ENCODE results near the gene EXOSC1. TPM values are rescaled to one million over a fixed set of nuclear protein-coding genes. Genes with fewer than 3 reads are reported as not detected.
"Not testable (repeated sequence)": the region's sequence is repeated elsewhere in the genome, so short reads cannot be mapped to it uniquely, and the experiment has no call there.

EXOSC1 gene
- total and polyA plus RNA-seq, 2 donors (not counting 1 experiment from before 2014, with no cell fraction given): 32.2 to 44.5 TPM

DNA sequence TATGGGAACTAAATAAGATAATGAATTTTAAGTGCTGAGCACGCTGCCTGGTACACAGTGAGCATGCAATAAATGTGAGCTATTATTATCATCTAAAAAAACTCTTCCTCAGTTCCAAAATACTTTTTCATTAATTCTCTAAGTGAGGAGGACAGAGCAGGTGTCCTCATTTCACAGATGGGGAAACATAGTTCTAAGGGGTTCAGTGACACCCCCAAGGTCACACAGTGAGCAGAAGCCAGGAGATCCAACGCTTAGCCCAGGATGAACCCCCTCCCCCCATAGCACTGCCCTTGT is 37.9 kb downstream of the EXOSC1 start:
- 100% methylated on average over 1 of the region's 2 CpGs for WGBS (ENCODE audit: insufficient coverage)
- Histone ChIP-seq H3K4me1 (ENCODE audit: control insufficient read depth in 2 of 2, insufficient read depth in 2 of 2, low read length in 2 of 2) (peaks cover 0 to 12% of the 10 kb centered on the region in 2 donors), H3K79me2 (ENCODE audit: control insufficient read depth, insufficient read depth, low read length) (no peaks in the 10 kb centered on the region), H4K20me1 (ENCODE audit: control insufficient read depth, insufficient read depth, low read length, poor library complexity, severe bottlenecking) (no peaks in the 10 kb centered on the region), H2AFZ (ENCODE audit: insufficient read depth, low read depth, low read length, poor library complexity, severe bottlenecking) (no peak overlapping the region), H3K27ac (ENCODE audit: low read length in 2 of 2) (no peak overlapping the region), H3K36me3 (replicated peaks in 1 of 2; ENCODE audit: control extremely low read depth in 1 of 2, control insufficient read depth in 1 of 2, extremely low read depth in 1 of 2, insufficient read depth in 2 of 2, low read length in 1 of 2) (no peaks in the 10 kb centered on the region), H3K9me3 (ENCODE audit: control extremely low read depth in 1 of 3, control insufficient read depth in 2 of 3, insufficient read depth in 1 of 3, low read length in 2 of 3) (no peaks in the 10 kb centered on the region), H3K4me2 (replicated peaks; ENCODE audit: low read depth, low read length, poor library complexity, severe bottlenecking) (peak overlapping the region; percentile 73), H3K9ac (ENCODE audit: low read length) (no peak overlapping the region), H3K27me3 (replicated peaks in 1 of 4; ENCODE audit: control extremely low read depth in 1 of 4, control insufficient read depth in 3 of 4, insufficient read depth in 4 of 4, low read length in 3 of 4) (no peaks in the 10 kb centered on the region), H3K4me3 (ENCODE audit: control extremely low read depth in 1 of 5, extremely low read depth in 1 of 5, insufficient read depth in 1 of 5, low read depth in 2 of 5, low read length in 4 of 5) (no peak overlapping the region)
- H3K27me3 Mint-ChIP-seq: no peaks in the 10 kb centered on the region
- no peak overlapping the region for H3K4me3 Mint-ChIP-seq
- ChIA-PET CTCF (interaction anchor here (0.7 to 5.5 kb wide), 4 partner anchors 11 to 145 kb away, joined by 3 to 29 read pairs (median 16); no protein-coding TSS in a partner anchor), POLR2A (no interaction called here)
- TF ChIP-seq EZH2 (IDR thresholded peaks at IDR 0.05; ENCODE audit: borderline replicate concordance, insufficient read depth, low read depth, low read length, poor library complexity, severe bottlenecking): no peak
- TF ChIP-seq, protein P1, sequence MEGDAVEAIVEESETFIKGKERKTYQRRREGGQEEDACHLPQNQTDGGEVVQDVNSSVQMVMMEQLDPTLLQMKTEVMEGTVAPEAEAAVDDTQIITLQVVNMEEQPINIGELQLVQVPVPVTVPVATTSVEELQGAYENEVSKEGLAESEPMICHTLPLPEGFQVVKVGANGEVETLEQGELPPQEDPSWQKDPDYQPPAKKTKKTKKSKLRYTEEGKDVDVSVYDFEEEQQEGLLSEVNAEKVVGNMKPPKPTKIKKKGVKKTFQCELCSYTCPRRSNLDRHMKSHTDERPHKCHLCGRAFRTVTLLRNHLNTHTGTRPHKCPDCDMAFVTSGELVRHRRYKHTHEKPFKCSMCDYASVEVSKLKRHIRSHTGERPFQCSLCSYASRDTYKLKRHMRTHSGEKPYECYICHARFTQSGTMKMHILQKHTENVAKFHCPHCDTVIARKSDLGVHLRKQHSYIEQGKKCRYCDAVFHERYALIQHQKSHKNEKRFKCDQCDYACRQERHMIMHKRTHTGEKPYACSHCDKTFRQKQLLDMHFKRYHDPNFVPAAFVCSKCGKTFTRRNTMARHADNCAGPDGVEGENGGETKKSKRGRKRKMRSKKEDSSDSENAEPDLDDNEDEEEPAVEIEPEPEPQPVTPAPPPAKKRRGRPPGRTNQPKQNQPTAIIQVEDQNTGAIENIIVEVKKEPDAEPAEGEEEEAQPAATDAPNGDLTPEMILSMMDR (IDR thresholded peaks at IDR 0.05): no peak
- DNase-seq: no peak
- no peak for ATAC-seq (ENCODE audit: low read depth)
- H3K27ac Mint-ChIP-seq: no peak overlapping the region
- no peaks in the 10 kb centered on the region for H3K9me3 Mint-ChIP-seq (ENCODE audit: insufficient read depth)
- peaks cover 12% of the 10 kb centered on the region for H3K4me1 Mint-ChIP-seq
- intact Hi-C loops (cut with micrococcal nuclease): loop anchor here (1.0 to 2.0 kb wide), 4 partner anchors 18 to 323 kb away; partner anchors contain the start of genes EXOSC1, PGAM1 and ZDHHC16

DNA sequence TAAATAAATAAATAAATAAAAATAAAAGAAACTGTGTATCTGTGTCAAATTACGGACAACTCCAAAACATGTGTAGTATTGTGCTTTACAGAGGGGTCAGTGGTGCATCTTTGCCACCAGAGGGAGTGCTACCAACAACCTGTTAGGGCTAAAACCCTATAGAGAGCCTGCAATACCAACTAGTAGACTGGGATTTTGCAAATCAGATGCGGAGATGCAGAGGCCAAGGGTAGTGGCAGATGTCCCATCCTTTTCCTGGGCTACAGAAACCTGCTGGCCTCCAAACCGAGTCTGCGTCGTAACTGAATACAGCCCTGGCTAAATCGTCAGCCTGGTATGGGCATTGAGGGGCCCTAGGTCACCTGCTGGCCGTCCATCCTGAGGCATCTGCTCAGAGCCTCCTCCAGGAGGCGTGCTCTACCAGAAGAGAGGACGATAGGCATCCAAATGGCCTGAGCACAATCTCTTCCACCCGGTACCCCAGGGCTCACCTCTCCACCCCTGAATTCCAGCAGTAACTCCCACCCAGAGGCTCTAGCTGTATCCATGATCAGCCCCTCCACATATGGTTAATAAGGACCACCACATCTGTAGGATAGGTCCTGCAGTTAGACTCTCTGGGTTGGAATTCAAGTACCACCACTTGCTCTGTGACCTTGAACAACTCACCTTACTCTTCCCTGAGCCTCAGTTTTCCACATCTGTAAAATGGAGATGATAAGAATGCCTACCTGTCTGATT is 38.4 kb downstream of the EXOSC1 start:
- ATAC-seq (ENCODE audit: low read depth) (peak; percentile 96), DNase-seq (peak; percentile 83)
- Histone ChIP-seq H4K20me1 (ENCODE audit: control insufficient read depth, insufficient read depth, low read length, poor library complexity, severe bottlenecking) (no peaks in the 10 kb centered on the region), H3K79me2 (ENCODE audit: control insufficient read depth, insufficient read depth, low read length) (no peaks in the 10 kb centered on the region), H3K4me3 (ENCODE audit: control extremely low read depth in 1 of 5, extremely low read depth in 1 of 5, insufficient read depth in 1 of 5, low read depth in 2 of 5, low read length in 4 of 5) (peak overlapping the region in 2 of 5 experiments; percentile 38), H3K9ac (ENCODE audit: low read length) (peak overlapping the region; percentile 37), H3K27me3 (replicated peaks in 1 of 4; ENCODE audit: control extremely low read depth in 1 of 4, control insufficient read depth in 3 of 4, insufficient read depth in 4 of 4, low read length in 3 of 4) (no peaks in the 10 kb centered on the region), H3K27ac (ENCODE audit: low read length in 2 of 2) (no peak overlapping the region), H3K9me3 (ENCODE audit: control extremely low read depth in 1 of 3, control insufficient read depth in 2 of 3, insufficient read depth in 1 of 3, low read length in 2 of 3) (no peaks in the 10 kb centered on the region), H3K4me2 (replicated peaks; ENCODE audit: low read depth, low read length, poor library complexity, severe bottlenecking) (peak overlapping the region; percentile 73), H3K4me1 (ENCODE audit: control insufficient read depth in 2 of 2, insufficient read depth in 2 of 2, low read length in 2 of 2) (peaks cover 0 to 12% of the 10 kb centered on the region in 2 donors), H2AFZ (ENCODE audit: insufficient read depth, low read depth, low read length, poor library complexity, severe bottlenecking) (peak overlapping the region; percentile 77), H3K36me3 (replicated peaks in 1 of 2; ENCODE audit: control extremely low read depth in 1 of 2, control insufficient read depth in 1 of 2, extremely low read depth in 1 of 2, insufficient read depth in 2 of 2, low read length in 1 of 2) (no peaks in the 10 kb centered on the region)
- 9% methylated on average over 7 of the region's 10 CpGs for WGBS (ENCODE audit: insufficient coverage)
- H3K27me3 Mint-ChIP-seq: no peaks in the 10 kb centered on the region
- TF ChIP-seq EZH2 (IDR thresholded peaks at IDR 0.05; ENCODE audit: borderline replicate concordance, insufficient read depth, low read depth, low read length, poor library complexity, severe bottlenecking): no peak
- TF ChIP-seq, protein P1 (IDR thresholded peaks at IDR 0.05): peak; percentile 85
- peak overlapping the region; percentile 66 for H3K4me3 Mint-ChIP-seq
- ChIA-PET POLR2A (no interaction called here), CTCF (interaction anchor here (0.6 to 5.5 kb wide), 8 partner anchors 8 to 145 kb away, joined by 3 to 29 read pairs (median 5); no protein-coding TSS in a partner anchor)
- H3K9me3 Mint-ChIP-seq (ENCODE audit: insufficient read depth): no peaks in the 10 kb centered on the region
- H3K27ac Mint-ChIP-seq: peak overlapping the region; percentile 69
- intact Hi-C loops (cut with micrococcal nuclease): loop anchor here (1.0 to 2.0 kb wide), 4 partner anchors 19 to 323 kb away; partner anchors contain the start of genes EXOSC1, PGAM1 and ZDHHC16
- H3K4me1 Mint-ChIP-seq: peaks cover 12% of the 10 kb centered on the region

DNA sequence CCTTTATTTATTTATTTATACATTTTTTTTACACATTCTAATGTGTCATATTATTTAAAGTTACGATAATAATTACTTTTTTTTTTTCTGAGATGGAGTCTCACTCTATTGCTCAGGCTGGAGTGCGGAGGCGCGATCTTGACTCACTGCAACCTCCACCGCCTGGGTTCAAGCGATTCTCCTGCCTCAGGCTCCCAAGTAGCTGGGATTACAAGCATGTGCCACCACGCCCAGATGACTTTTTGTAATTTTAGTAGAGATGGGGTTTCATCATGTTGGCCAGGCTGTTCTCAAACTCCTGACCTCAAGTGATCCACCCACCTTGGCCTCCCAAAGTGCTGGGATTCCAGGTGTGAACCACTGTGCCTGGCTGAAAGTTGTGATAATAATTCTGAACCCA is 39.3 kb downstream of the EXOSC1 start:
- not testable (repeated sequence) for H3K27ac ChIP-seq (ENCODE audit: low read length in 2 of 2); H3K4me3 ChIP-seq (ENCODE audit: control extremely low read depth in 1 of 5, extremely low read depth in 1 of 5, insufficient read depth in 1 of 5, low read depth in 2 of 5, low read length in 4 of 5); H2AFZ ChIP-seq (ENCODE audit: insufficient read depth, low read depth, low read length, poor library complexity, severe bottlenecking); DNase-seq; H3K4me2 ChIP-seq (replicated peaks; ENCODE audit: low read depth, low read length, poor library complexity, severe bottlenecking); H3K27ac Mint-ChIP-seq; H3K36me3 ChIP-seq (replicated peaks in 1 of 2; ENCODE audit: control extremely low read depth in 1 of 2, control insufficient read depth in 1 of 2, extremely low read depth in 1 of 2, insufficient read depth in 2 of 2, low read length in 1 of 2); H3K9me3 ChIP-seq (ENCODE audit: control extremely low read depth in 1 of 3, control insufficient read depth in 2 of 3, insufficient read depth in 1 of 3, low read length in 2 of 3); H3K9me3 Mint-ChIP-seq (ENCODE audit: insufficient read depth); H4K20me1 ChIP-seq (ENCODE audit: control insufficient read depth, insufficient read depth, low read length, poor library complexity, severe bottlenecking); ATAC-seq (ENCODE audit: low read depth); H3K79me2 ChIP-seq (ENCODE audit: control insufficient read depth, insufficient read depth, low read length); H3K9ac ChIP-seq (ENCODE audit: low read length); H3K27me3 ChIP-seq (replicated peaks in 1 of 4; ENCODE audit: control extremely low read depth in 1 of 4, control insufficient read depth in 3 of 4, insufficient read depth in 4 of 4, low read length in 3 of 4); H3K4me3 Mint-ChIP-seq; H3K27me3 Mint-ChIP-seq
- peaks cover 12% of the 10 kb centered on the region for H3K4me1 Mint-ChIP-seq
- intact Hi-C loops (cut with micrococcal nuclease): loop anchor here (2.0 kb wide), 1 partner anchor 324 kb away; no protein-coding TSS in a partner anchor
- 83% methylated on average over 5 of the region's 7 CpGs for WGBS (ENCODE audit: insufficient coverage)
- POLR2A ChIA-PET: interaction anchor here (0.6 kb wide), 1 partner anchor 24 kb away, joined by 4 read pairs; no protein-coding TSS in a partner anchor
- H3K4me1 ChIP-seq (ENCODE audit: control insufficient read depth in 2 of 2, insufficient read depth in 2 of 2, low read length in 2 of 2): peaks cover 2 to 14% of the 10 kb centered on the region in 2 donors
- CTCF ChIA-PET: interaction anchor here (0.9 to 5.5 kb wide), 8 partner anchors 9 to 146 kb away, joined by 3 to 29 read pairs (median 5); partner anchors contain the start of genes EXOSC1 and ZDHHC16
